ENCODE data around the gene GMDS. TPM values are rescaled to one million over a fixed set of nuclear protein-coding genes. Genes with fewer than 3 reads are reported as not detected.
"Not testable (repeated sequence)": the region's sequence is repeated elsewhere in the genome, so short reads cannot be mapped to it uniquely, and the experiment has no call there.

GMDS gene
- total RNA-seq, 1 donor from 2014 or later: 105 TPM

GRCh38 chr6:1711136-1711535 is 534.3 kb downstream of the GMDS start:
- DNase-seq (ENCODE audit: low spot score): no peak

GRCh38 chr6:1709234-1709641 is 536.2 kb downstream of the GMDS start:
- no peak for DNase-seq (ENCODE audit: low spot score)

GRCh38 chr6:1708820-1709219 is 536.6 kb downstream of the GMDS start:
- DNase-seq (ENCODE audit: low spot score): no peak

GRCh38 chr6:1708122-1708521 is 537.3 kb downstream of the GMDS start:
- no peak for DNase-seq (ENCODE audit: low spot score)

- DNase-seq (ENCODE audit: low spot score): no peak
These were observed 539.8 kb downstream of the GMDS start for GRCh38 chr6:1705630-1706029.

GRCh38 chr6:1705183-1705582 is 540.2 kb downstream of the GMDS start:
- DNase-seq (ENCODE audit: low spot score): no peak

GRCh38 chr6:1704711-1705110 is 540.7 kb downstream of the GMDS start:
- DNase-seq (ENCODE audit: low spot score): no peak

- no peak for DNase-seq (ENCODE audit: low spot score)
These were observed 541.5 kb downstream of the GMDS start for GRCh38 chr6:1703923-1704322.

GRCh38 chr6:1703091-1703855 is 542.1 kb downstream of the GMDS start:
- no peak for DNase-seq (ENCODE audit: low spot score)

- DNase-seq (ENCODE audit: low spot score): no peak
These were observed 542.8 kb downstream of the GMDS start for GRCh38 chr6:1702580-1703051.

- DNase-seq (ENCODE audit: low spot score): no peak
These were observed 543.6 kb downstream of the GMDS start for GRCh38 chr6:1701668-1702353.

GRCh38 chr6:1700278-1700967 is 545.0 kb downstream of the GMDS start:
- DNase-seq (ENCODE audit: low spot score): no peak

- DNase-seq (ENCODE audit: low spot score): no peak
These were observed 546.9 kb downstream of the GMDS start for GRCh38 chr6:1698527-1698926.

GRCh38 chr6:1697688-1698351 is 547.6 kb downstream of the GMDS start:
- no peak for DNase-seq (ENCODE audit: low spot score)

GRCh38 chr6:1696463-1696850 is 548.9 kb downstream of the GMDS start:
- no peak for DNase-seq (ENCODE audit: low spot score)

GRCh38 chr6:1695546-1696462 is 549.6 kb downstream of the GMDS start:
- no peak for DNase-seq (ENCODE audit: low spot score)

- DNase-seq (ENCODE audit: low spot score): not testable (repeated sequence)
These were observed 553.6 kb downstream of the GMDS start for GRCh38 chr6:1691828-1692227.

- not testable (repeated sequence) for DNase-seq (ENCODE audit: low spot score)
These were observed 554.7 kb downstream of the GMDS start for GRCh38 chr6:1690656-1691055.

GRCh38 chr6:1689141-1689540 is 556.3 kb downstream of the GMDS start:
- DNase-seq (ENCODE audit: low spot score): no peak

GRCh38 chr6:1688396-1688795 is 557.0 kb downstream of the GMDS start:
- no peak for DNase-seq (ENCODE audit: low spot score)

GRCh38 chr6:1687402-1687801 is 558.0 kb downstream of the GMDS start:
- DNase-seq (ENCODE audit: low spot score): no peak
